Measurements from ENCODE around the gene PAX4.

The PAX4 gene, protein sequence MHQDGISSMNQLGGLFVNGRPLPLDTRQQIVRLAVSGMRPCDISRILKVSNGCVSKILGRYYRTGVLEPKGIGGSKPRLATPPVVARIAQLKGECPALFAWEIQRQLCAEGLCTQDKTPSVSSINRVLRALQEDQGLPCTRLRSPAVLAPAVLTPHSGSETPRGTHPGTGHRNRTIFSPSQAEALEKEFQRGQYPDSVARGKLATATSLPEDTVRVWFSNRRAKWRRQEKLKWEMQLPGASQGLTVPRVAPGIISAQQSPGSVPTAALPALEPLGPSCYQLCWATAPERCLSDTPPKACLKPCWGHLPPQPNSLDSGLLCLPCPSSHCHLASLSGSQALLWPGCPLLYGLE

GRCh38 chr7:127618042-127618441 lies at the start of gene PAX4:
Gene PAX4 (minus strand): TSS chr7:127618142. CDS start chr7:127615928, 2,214 bp downstream.
- no peak for DNase-seq

DNA sequence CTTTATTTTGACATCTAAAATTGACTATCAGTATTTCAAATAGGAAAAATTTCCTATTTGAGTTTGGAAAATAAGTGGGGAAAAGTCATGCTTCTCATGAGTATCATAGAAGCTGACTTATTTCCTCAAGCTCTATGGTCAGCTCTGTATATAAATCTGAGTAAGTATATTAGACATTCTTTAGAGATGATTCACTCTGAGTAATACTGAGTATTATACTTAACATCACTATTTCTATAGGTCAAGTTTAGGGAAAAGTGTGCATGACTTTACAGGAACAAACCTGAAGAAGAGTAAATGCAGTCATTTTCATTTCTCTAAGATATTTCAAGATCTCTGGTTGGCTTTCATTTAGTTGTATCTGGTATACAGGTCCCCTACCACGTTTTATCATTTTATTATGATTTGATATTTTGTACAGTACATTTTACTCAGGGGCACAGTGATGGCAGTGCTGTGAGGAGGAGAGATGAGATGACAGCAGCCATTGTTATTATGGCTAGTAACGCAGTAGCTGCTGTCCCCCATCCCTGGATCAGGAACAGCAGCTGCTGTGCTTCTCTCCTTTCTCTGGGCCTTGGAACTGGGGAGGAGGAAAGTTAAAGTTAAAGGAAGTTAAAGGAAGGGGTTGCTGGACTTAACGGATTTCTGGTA lies 49.2 kb upstream of the PAX4 start:
- no peak for DNase-seq

GRCh38 chr7:127666602-127667001 lies 48.7 kb upstream of the PAX4 start:
- no peak for DNase-seq

- DNase-seq = no peak
Measured at GRCh38 chr7:127665922-127666321, 48.0 kb upstream of the PAX4 start.

DNA sequence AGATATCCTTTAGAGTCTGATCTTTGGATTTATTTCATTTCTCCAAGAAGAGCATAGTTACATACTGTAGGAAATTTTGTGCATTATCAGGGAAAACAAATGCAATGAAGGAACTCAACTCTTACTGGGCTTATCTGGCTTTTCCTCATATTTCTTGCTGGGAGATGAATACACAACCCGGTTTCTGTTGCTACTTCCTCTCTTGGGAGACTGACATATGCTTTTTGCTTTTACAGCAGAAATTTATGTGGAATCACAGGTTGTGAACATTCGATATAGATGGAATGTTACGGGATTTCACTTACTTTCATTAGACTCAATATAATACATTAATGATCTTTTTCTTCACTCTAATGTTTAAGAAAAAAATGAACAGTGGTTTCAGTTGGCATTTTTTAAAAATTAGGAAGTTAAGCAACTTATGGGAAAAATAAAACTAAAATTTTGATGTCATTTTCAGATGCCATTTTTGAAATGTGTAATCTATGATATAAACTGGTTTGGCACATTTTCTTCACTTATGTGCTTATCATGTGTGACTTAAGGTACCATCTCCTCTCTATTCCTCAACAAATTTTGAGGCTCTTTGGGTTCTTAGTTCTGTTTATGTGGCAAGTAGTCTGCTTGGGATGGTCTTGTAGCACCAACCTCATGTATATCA lies 41.2 kb upstream of the PAX4 start:
- no peak for DNase-seq

DNA sequence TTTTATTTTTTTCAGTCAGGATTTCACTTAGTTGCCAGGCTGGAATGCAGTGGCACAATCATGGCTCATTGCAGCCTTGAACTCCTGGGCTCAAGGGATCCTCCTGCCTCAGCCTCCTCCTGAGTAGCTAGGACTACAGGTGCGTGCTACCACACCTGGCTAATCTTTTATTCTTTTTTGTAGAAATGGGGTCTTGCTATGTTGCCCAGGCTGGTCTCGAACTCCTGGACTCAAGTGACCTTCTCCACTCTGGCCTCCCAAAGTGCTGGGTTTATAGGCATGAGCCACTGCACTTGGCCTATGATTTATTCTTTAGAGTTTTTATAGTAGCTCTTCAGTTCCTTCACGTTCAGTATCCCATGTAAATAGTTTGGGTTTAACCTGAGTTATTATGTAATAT lies 39.6 kb upstream of the PAX4 start:
- no peak for DNase-seq

DNA sequence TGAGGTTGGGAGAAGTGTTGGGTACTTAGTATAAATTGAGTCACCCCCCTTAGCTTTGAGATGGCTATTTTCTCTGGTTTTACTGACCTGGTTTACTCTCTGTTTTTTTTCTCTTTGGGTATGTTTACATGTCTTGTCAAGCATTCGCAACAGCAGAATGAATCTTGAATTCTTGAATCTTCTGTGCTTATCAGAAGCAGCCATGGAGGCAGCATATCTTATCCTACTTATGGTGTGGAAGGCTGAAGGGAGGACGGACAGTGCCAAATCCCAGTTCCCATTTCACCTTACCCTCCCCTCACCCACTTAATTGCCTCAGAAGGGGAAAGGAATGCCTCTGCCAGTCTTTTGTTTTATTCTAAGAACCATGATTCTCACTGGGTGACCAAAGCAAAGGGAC lies 37.8 kb upstream of the PAX4 start:
- DNase-seq = no peak

GRCh38 chr7:127654404-127655394 lies 36.8 kb upstream of the PAX4 start:
- DNase-seq = no peak

DNA sequence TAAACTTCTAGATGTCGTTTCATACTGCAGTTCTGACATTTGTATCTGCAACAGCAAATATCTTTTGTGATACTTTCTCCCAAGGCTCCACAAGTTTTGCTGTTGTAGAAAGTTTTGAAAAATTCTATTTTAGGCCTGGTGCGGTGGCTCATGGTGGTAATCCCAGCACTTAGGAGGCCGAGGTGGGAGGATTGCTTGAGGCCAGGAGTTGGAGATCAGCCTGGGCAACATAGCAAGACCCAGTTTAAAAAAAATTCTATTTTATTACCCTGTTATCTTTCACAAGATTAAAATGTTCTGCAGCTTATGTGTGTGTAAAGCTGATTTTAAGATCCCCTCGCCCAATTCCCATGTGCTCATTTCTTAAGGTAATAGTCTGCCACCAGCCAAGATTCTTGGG lies 35.5 kb upstream of the PAX4 start:
- no peak for DNase-seq

GRCh38 chr7:127652333-127653248 lies 34.6 kb upstream of the PAX4 start:
- DNase-seq = no peak

GRCh38 chr7:127651556-127652332 lies 33.8 kb upstream of the PAX4 start, which contains the start of gene SND1:
Gene SND1 (plus strand): TSS chr7:127652194. CDS start chr7:127652374, 180 bp downstream.
- peak; percentile 97 for DNase-seq

DNA sequence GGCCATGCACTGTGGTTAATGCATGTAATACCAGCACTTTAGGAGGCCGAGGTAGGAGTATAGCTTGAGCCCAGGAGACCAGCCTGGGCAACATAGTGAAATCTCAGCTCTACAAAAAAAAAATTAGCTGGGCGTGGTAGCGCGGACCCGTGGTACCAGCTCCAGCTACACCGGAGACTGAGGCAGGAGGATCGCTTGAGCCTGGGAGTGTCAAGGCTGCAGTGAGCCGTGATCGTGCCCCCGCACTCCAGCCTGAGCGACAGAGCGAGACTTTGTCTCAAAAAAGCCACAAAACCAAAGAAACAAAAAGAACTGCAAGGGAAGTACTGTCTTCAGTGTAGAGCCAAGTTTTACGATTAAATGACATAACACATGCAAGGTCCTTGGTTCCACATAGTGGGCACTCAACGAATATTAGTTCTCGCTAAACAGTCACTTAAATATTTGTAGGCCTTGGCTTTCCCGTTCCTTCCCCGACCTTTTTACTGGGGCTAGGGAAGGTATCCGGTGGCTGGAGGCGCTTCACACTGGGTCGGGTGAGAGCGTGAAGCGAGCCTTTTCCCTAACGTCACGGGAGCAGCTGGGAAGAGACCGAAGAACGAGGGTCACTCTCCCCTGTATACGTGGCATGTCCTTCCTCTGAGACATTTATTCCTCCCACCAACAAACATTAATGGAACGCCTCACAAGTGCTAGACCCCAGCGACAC lies 33.1 kb upstream of the PAX4 start:
- peak; percentile 25 for DNase-seq

DNA sequence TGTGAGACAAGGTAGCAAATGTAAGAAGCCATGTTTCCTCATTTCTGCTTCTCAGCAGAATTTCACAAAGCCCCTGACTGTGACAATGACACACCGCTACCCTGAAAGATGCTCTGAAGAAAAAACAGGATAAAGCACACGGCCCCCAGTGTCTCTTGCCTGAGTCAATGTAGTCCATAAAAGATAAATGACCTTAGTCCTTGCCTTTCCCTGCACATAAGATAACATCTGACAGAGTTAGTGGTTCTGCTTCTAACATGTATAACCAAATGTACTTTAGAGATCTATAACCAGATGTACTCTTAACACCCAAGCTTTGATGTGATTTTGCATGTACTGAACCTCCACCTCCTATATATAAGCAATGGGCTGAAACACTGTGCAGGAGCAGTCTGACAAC lies 31.0 kb upstream of the PAX4 start:
- DNase-seq = no peak

DNA sequence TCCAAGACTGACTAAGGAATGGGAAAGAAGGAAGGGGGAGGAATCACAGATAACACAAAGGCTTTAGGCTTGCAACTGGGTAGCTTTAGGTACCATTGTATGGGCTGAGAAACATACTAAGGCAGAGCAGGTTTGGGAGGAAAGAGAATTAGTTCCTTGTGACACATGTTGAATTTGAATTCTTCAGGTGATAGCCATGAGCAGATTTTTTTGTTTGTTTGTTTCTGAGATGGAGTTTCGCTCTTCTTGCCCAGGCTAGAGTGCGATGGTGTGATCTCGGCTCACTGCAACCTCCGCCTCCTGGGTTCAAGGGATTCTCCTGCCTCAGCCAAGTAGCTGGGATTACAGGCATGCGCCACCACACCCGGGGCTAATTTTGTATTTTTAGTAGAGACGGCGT lies 29.7 kb upstream of the PAX4 start:
- no peak for DNase-seq

DNA sequence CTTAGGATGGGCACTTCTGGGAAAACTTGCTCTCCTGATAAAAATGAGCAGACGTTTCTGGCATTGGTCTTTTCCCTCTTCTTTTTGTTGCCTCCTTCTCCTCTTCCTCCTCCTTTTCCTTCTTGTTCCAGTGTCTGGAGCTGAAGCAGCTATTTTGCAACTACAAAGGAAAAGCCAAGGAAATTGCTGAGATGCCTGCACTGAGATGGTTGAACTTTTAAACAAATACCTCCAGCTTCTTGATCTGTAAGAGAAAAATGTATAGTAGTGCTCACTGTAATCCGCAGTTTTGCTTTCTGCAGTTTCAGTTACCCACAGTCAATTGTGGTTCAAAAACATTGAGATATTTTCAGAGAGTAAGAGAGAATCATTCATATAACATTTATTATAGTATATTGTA lies 26.5 kb upstream of the PAX4 start:
- no peak for DNase-seq

- DNase-seq = no peak
Measured at GRCh38 chr7:127638197-127638596, 20.3 kb upstream of the PAX4 start.

DNA sequence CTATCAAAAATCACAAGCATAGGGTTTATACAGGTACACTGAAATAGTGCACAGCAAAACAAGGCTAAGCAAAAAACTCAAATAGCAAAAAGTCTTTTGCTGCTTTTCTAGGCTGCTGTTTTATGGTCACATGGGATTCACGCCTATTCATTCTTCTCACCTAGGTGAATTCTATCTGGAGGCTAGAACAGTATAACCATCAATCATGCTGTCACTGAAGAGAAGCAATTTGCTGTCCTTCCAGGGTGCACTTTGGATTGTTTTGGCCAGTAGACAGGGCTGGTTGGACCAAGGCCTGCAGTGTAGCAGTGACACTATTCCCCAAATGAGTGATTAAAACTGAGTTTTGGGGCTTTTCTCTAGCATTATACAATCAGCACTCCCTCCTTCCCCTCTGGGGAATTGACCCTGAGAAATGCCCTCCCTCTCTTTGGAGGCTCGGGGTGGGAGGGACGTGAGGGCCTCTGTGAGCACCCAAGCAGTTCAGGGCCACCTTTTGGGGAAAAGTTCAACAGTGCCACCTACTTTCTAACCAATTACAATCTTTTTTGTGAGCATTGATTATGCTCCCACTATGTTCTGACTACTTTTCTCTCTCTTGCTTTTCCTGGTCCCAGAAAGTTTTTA lies 17.8 kb upstream of the PAX4 start:
- DNase-seq = no peak

DNA sequence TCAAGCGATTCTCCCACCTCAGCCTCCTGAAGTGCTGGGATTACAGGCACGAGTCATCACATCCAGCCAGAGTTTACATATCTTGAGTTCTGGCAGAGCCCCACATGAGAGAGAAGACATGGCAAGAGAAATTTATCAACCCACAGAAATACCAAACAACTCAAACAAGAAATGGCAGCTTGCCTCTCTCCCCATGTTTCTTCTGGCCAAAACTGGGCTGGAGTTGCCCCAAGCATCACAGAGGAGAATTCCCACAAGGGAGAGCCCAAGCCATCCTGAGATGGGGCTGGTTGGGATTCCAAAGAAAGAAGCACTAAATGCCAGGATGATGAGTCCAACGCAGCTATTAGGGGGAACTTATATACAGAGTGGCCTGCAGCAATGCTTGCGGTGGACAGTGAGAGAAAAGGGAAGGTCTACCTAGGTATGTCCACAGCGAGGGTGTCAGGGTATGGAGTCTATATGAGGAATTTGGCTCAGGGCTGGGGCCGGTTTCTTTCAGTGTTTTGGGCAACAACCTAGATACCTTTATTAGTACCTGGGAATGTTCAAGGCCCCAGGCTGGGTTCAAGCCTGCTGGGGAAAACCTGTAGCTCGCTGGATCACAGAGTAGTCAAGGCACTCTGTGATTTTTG lies 14.5 kb upstream of the PAX4 start:
- no peak for DNase-seq

- peak; percentile 45 for DNase-seq
Measured at GRCh38 chr7:127629268-127629854, 11.4 kb upstream of the PAX4 start.

Data from activated T-cell treated with anti-CD3 and anti-CD28 coated beads, Interleukin-2, amount 50 U/mL, for 1 hour (primary cell).